IMR-90 (cell line): Measurements from ENCODE around the gene SLC35E4.

Experiments used
- BHLHE40 ChIP-seq: fragments of 150-350 bp; IDR thresholded peaks from 2 replicates; pipeline ENCODE4 v1.6.1; 2016; ENCODE audit warnings: mild to moderate bottlenecking, low read depth, low read length
- CTCF ChIP-seq: conservative IDR thresholded peaks from 2 replicates; pipeline ENCODE4 v1.5.1; 2012; ENCODE audit warnings: mild to moderate bottlenecking, low read depth, low read length, improper control_type of control experiment
- ELK1 ChIP-seq: fragments of 150-350 bp; IDR thresholded peaks from 2 replicates; pipeline ENCODE4 v1.6.1; 2016; ENCODE audit warnings: low read depth, mild to moderate bottlenecking, low read length, moderate library complexity, borderline replicate concordance
- MAFK ChIP-seq: IDR thresholded peaks from 2 replicates; pipeline ENCODE4 v1.6.1; 2012; ENCODE audit warnings: low read depth, low read length, improper control_type of control experiment
- POLR2A ChIP-seq: IDR thresholded peaks from 2 replicates; pipeline ENCODE4 v1.6.1; 2012; ENCODE audit warnings: mild to moderate bottlenecking, low read depth, low read length
- SMC3 ChIP-seq: fragments of 150-350 bp; IDR thresholded peaks from 2 replicates; pipeline ENCODE4 v1.6.1; 2016; ENCODE audit warnings: low read depth, mild to moderate bottlenecking, antibody characterized with exemption, low read length, moderate library complexity
- USF2 ChIP-seq: fragments of 150-350 bp; IDR thresholded peaks from 2 replicates; pipeline ENCODE4 v1.6.1; 2017; ENCODE audit warnings: mild to moderate bottlenecking, antibody characterized with exemption, low read length, low read depth

- TF ChIP-seq USF2 (no peak), CTCF (no peak), POLR2A (no peak), MAFK (no peak), ELK1 (no peak), BHLHE40 (no peak), SMC3 (no peak)
These were observed 9.2 kb upstream of the SLC35E4 start for GRCh38 chr22:30626413-30626812.
